HCT116 (cell line): ENCODE data around the gene ZBED6. TPM values are rescaled to one million over a fixed set of nuclear protein-coding genes. Genes with fewer than 3 reads are reported as not detected.

ENCODE experiments used
- ATAC-seq: fragments of 200-7000 bp; cut with Tn5 transposase; 2 replicates; pipeline ENCODE4 v1.9.1; 2020; ENCODE audit warnings: mild to moderate bottlenecking, moderate library complexity
- BruUV-seq: library from RNA; stranded (reverse); fragments of 400-500 nt; replicated peaks from 2 replicates; lab custom pipeline; 2021; lab: Mats Ljungman, UMichigan
- CTCF ChIA-PET: fragments of 300-600 bp; sonication (Branson Sonifier 250); formaldehyde crosslinking; loops from one replicate; lab custom pipeline; 2021; ENCODE audit warnings: antibody characterized with exemption; lab: Charles Lee
- POLR2A ChIA-PET: fragments of 300-600, 350-600 bp; sonication (Branson Sonifier 250); formaldehyde crosslinking; loops from one replicate; lab custom pipeline; 2021; ENCODE audit warnings: antibody characterized with exemption; lab: Charles Lee
- RAD21 ChIA-PET, 2 experiments: fragments of 300-600 bp; sonication (Branson Sonifier 250); formaldehyde crosslinking; loops; one replicate each; lab custom pipeline; 2023; ENCODE audit warnings: low total read pairs in 2 of 2; ENCODE audit not compliant: uncharacterized antibody in 2 of 2, unreplicated experiment in 2 of 2, low non-redundant PET in 1 of 2; lab: Charles Lee
- DNase-seq: peaks from one replicate; pipeline ENCODE4 v3.0.0-alpha.2; 2010; ENCODE audit warnings: low read depth, low spot score
- H2AFZ ChIP-seq: fragments of 200-600 bp; shearing (Covaris generic), sonication (generic); 2 replicates; pipeline ENCODE4 v1.6.1; 2017; ENCODE audit warnings: low read depth, mixed run types, mixed read lengths, antibody characterized with exemption, low read length; ENCODE audit not compliant: poor library complexity, severe bottlenecking
- H3K27ac ChIP-seq: 2 replicates; pipeline ENCODE4 v1.5.1; 2012; ENCODE audit warnings: low read depth, low read length
- H3K27me3 ChIP-seq: fragments of 200-600 bp; sonication (generic); 2 replicates; pipeline ENCODE4 v1.6.1; 2016; ENCODE audit warnings: mixed run types, low read length, mixed read lengths; ENCODE audit not compliant: insufficient read depth
- H3K36me3 ChIP-seq, 2 experiments: fragments of 200-500 bp in 1 of 2; fragments of 200-600 bp in 1 of 2; sonication (Bioruptor generic) in 1 of 2; sonication (generic) in 1 of 2; 2 replicates each; pipeline versions ENCODE4 v1.5.1 to v1.6.1; 2014 to 2016; ENCODE audit warnings: low read length in 2 of 2, inconsistent platforms in 1 of 2, mixed read lengths in 1 of 2, mixed run types in 1 of 2; ENCODE audit not compliant: insufficient read depth in 2 of 2, control insufficient read depth in 1 of 2
- H3K4me1 ChIP-seq, 2 experiments: fragments of 200-600 bp in 1 of 2; sonication (generic) in 1 of 2; 2 replicates each; pipeline versions ENCODE4 v1.5.1 to v1.6.1; 2012 to 2017; ENCODE audit warnings: low read length in 2 of 2, inconsistent platforms in 1 of 2, mild to moderate bottlenecking in 1 of 2, mixed read lengths in 1 of 2, mixed run types in 1 of 2, moderate library complexity in 1 of 2; ENCODE audit not compliant: insufficient read depth in 2 of 2, control insufficient read depth in 1 of 2
- H3K4me2 ChIP-seq: fragments of 200-600 bp; sonication (generic); 2 replicates; pipeline ENCODE4 v1.6.1; 2017; ENCODE audit warnings: mixed run types, low read length, mixed read lengths
- H3K4me3 ChIP-seq, 2 experiments: fragments of 200-600 bp in 1 of 2; sonication (generic) in 1 of 2; replicated peaks in 1 of 2; 2 replicates each; pipeline ENCODE4 v1.5.1; 2011 to 2016; ENCODE audit warnings: low read length in 2 of 2, control low read depth in 1 of 2, low read depth in 1 of 2, mild to moderate bottlenecking in 1 of 2, mixed read lengths in 1 of 2, mixed run types in 1 of 2
- H3K79me2 ChIP-seq: fragments of 200-600 bp; sonication (generic); 2 replicates; pipeline ENCODE4 v1.6.1; 2017; ENCODE audit warnings: mild to moderate bottlenecking, mixed run types, low read length, moderate library complexity, mixed read lengths; ENCODE audit not compliant: insufficient read depth
- H3K9ac ChIP-seq: fragments of 200-600 bp; sonication (generic); 2 replicates; pipeline ENCODE4 v1.6.1; 2016; ENCODE audit warnings: low read length, mixed read lengths
- H3K9me2 ChIP-seq: fragments of 200-600 bp; sonication (generic), shearing (Covaris generic); 2 replicates; pipeline ENCODE4 v1.6.1; 2017; ENCODE audit warnings: mixed run types, mild to moderate bottlenecking, moderate library complexity; ENCODE audit not compliant: insufficient read depth
- H3K9me3 ChIP-seq, 2 experiments: fragments of 200-500 bp in 1 of 2; fragments of 200-600 bp in 1 of 2; sonication (Bioruptor generic) in 1 of 2; sonication (generic) in 1 of 2; 2 replicates each; pipeline ENCODE4 v1.6.1; 2014 to 2017; ENCODE audit warnings: low read length in 2 of 2, mixed read lengths in 2 of 2, inconsistent platforms in 1 of 2, low read depth in 1 of 2, mild to moderate bottlenecking in 1 of 2, mixed run types in 1 of 2, moderate library complexity in 1 of 2; ENCODE audit not compliant: control insufficient read depth in 1 of 2, insufficient read depth in 1 of 2
- H4K20me1 ChIP-seq: fragments of 200-600 bp; sonication (generic), shearing (Covaris generic); 2 replicates; pipeline ENCODE4 v1.6.1; 2017; ENCODE audit warnings: mixed run types, mild to moderate bottlenecking, moderate library complexity; ENCODE audit not compliant: insufficient read depth
- ATF3 ChIP-seq: IDR thresholded peaks from 2 replicates; pipeline ENCODE4 v1.6.1; 2012
- CEBPB ChIP-seq: IDR thresholded peaks from 2 replicates; pipeline ENCODE4 v1.6.1; 2012; ENCODE audit warnings: low read depth
- CTCF ChIP-seq, 3 experiments: fragments of 200-600 bp in 1 of 3; sonication (generic) in 1 of 3; IDR thresholded peaks in 2 of 3; conservative IDR thresholded peaks in 1 of 3; 2 replicates each; pipeline ENCODE4 v1.5.1; 2012 to 2017; ENCODE audit warnings: low read depth in 2 of 3, low read length in 2 of 3, antibody characterized with exemption in 1 of 3, borderline replicate concordance in 1 of 3, control low read depth in 1 of 3, mild to moderate bottlenecking in 1 of 3, mixed read lengths in 1 of 3, mixed run types in 1 of 3, moderate library complexity in 1 of 3; ENCODE audit not compliant: insufficient read depth in 1 of 3
- ELF1 ChIP-seq: IDR thresholded peaks from 2 replicates; pipeline ENCODE4 v1.6.1; 2012; ENCODE audit warnings: low read depth, borderline replicate concordance
- EZH2 ChIP-seq: fragments of 200-600 bp; sonication (generic); IDR thresholded peaks from 2 replicates; pipeline ENCODE4 v1.6.1; 2017; ENCODE audit warnings: antibody characterized with exemption, mixed run types
- FOSL1 ChIP-seq: IDR thresholded peaks from 2 replicates; pipeline ENCODE4 v1.6.1; 2012; ENCODE audit warnings: low read depth
- JUND ChIP-seq: IDR thresholded peaks from 2 replicates; pipeline ENCODE4 v1.6.1; 2012
- MAX ChIP-seq: IDR thresholded peaks from 2 replicates; pipeline ENCODE4 v1.6.1; 2012
- RAD21 ChIP-seq: IDR thresholded peaks from 2 replicates; pipeline ENCODE4 v1.6.1; 2012; ENCODE audit warnings: low read depth, mild to moderate bottlenecking
- REST ChIP-seq: IDR thresholded peaks from 2 replicates; pipeline ENCODE4 v1.6.1; 2012; ENCODE audit warnings: low read depth
- SIN3A ChIP-seq: IDR thresholded peaks from 2 replicates; pipeline ENCODE4 v1.6.1; 2012; ENCODE audit warnings: low read depth
- SP1 ChIP-seq: IDR thresholded peaks from 2 replicates; pipeline ENCODE4 v1.6.1; 2012; ENCODE audit warnings: low read depth
- TCF7L2 ChIP-seq: IDR thresholded peaks from 2 replicates; pipeline ENCODE4 v1.7.0; 2011; ENCODE audit warnings: borderline replicate concordance, inconsistent platforms; ENCODE audit not compliant: insufficient read depth, insufficient read length; ENCODE audit errors: extremely low read depth
- YY1 ChIP-seq: IDR thresholded peaks from 2 replicates; pipeline ENCODE4 v1.6.1; 2011; ENCODE audit warnings: low read length, low read depth, moderate library complexity, mild to moderate bottlenecking; ENCODE audit not compliant: insufficient replicate concordance; ENCODE audit errors: extremely low read depth
- ZBTB33 ChIP-seq: IDR thresholded peaks from 2 replicates; pipeline ENCODE4 v1.6.1; 2011; ENCODE audit warnings: mild to moderate bottlenecking, low read length, moderate library complexity; ENCODE audit not compliant: insufficient replicate concordance; ENCODE audit errors: extremely low read depth
- ZFX ChIP-seq: fragments of 450-650 bp; IDR thresholded peaks from 2 replicates; pipeline ENCODE4 v1.6.1; 2017
- intact Hi-C: fragments of 100-400 bp; cut with micrococcal nuclease; formaldehyde crosslinking; loops from 2 replicates; pipeline ENCODE4 v1.10.0; 2022
- total RNA-seq: library from RNA; stranded (reverse); gene quantifications from one replicate; pipeline ENCODE4 v1.2.1, GENCODE V29; 2021; ENCODE audit not compliant: unreplicated experiment

The ZBED6 gene
- total RNA-seq, 1 experiment from 2014 or later, result 26.9 TPM

GRCh38 chr1:203843435-203843834 lies 48.0 kb downstream of the ZBED6 start:
- CTCF ChIA-PET, result interaction anchor here (0.7 kb wide), 1 partner anchor 319 kb away, joined by 3 read pairs; no protein-coding TSS in a partner anchor

More at GRCh38 chr1:203843435-203843834, 48.0 kb downstream of the ZBED6 start:
- intact Hi-C loops, result no loop called here
- Histone ChIP-seq H4K20me1 (0 out of 2 replicates have a peak, but pooled peaks cover 4% of the 10 kb centered on the region), H3K36me3 (peaks cover 41 to 52% of the 10 kb centered on the region in 2 experiments), H3K4me1 (no peaks in the 10 kb centered on the region), H2AFZ (no peak overlapping the region), H3K4me3 (no peak overlapping the region), H3K27me3 (no peaks in the 10 kb centered on the region), H3K4me2 (no peak overlapping the region), H3K9ac (no peak overlapping the region), H3K9me3 (no peaks in the 10 kb centered on the region), H3K9me2 (no peaks in the 10 kb centered on the region), H3K27ac (no peak overlapping the region), H3K79me2 (peaks cover 15% of the 10 kb centered on the region; the same call in 1 of the 2 replicates)
- DNase-seq (no peak), ATAC-seq (no peak)
- RAD21 ChIA-PET, result no interaction called here
- BruUV-seq, result no TSS peak
- POLR2A ChIA-PET, result no interaction called here
- TF ChIP-seq SIN3A (no peak), ATF3 (no peak), CEBPB (no peak), ZFX (no peak), ZBTB33 (no peak), REST (no peak), SP1 (no peak), JUND (no peak), TCF7L2 (no peak), FOSL1 (no peak), ELF1 (no peak), CTCF (IDR thresholded peaks at IDR 0.05 in 2 of 3, conservative IDR thresholded peaks at IDR 0.05 in 1 of 3; ENCODE audit: borderline replicate concordance in 1 of 3, insufficient read depth in 1 of 3, low read depth in 2 of 3, low read length in 2 of 3) (no peak), YY1 (no peak), EZH2 (no peak), MAX (no peak), RAD21 (no peak)
